ENCODE measurements around the gene ARHGAP15. TPM values are rescaled to one million over a fixed set of nuclear protein-coding genes. Genes with fewer than 3 reads are reported as not detected.

The ARHGAP15 gene
- total RNA-seq, 2 experiments from 2014 or later, result 72.1 to 98.4 TPM

DNA sequence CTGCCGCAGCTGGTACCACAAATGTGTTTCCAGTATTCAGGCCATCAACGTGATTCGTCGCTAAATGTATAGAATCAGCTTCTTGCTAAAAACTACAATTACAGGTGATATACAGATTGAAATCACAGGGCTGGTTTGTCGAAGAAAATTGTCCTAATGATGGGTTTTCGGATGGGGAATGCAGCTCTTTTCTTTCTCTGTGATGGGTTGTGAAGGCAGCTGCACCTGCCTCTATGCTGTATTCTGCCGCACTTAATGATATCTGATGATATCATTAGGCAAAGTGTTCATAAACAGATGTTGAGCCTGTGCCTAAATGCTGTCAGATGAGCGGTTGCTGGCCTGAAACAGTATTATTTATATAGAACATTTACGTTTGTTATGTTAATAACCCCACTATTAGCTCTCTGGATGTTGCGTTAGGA is 218.1 kb downstream of the ARHGAP15 start:
- BruUV-seq (replicated peaks), result no TSS peak
- TF ChIP-seq, protein P1, sequence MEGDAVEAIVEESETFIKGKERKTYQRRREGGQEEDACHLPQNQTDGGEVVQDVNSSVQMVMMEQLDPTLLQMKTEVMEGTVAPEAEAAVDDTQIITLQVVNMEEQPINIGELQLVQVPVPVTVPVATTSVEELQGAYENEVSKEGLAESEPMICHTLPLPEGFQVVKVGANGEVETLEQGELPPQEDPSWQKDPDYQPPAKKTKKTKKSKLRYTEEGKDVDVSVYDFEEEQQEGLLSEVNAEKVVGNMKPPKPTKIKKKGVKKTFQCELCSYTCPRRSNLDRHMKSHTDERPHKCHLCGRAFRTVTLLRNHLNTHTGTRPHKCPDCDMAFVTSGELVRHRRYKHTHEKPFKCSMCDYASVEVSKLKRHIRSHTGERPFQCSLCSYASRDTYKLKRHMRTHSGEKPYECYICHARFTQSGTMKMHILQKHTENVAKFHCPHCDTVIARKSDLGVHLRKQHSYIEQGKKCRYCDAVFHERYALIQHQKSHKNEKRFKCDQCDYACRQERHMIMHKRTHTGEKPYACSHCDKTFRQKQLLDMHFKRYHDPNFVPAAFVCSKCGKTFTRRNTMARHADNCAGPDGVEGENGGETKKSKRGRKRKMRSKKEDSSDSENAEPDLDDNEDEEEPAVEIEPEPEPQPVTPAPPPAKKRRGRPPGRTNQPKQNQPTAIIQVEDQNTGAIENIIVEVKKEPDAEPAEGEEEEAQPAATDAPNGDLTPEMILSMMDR (conservative IDR thresholded peaks at IDR 0.05; ENCODE audit: low read length), result no peak
- no peak for TF ChIP-seq EZH2phosphoT487 (IDR thresholded peaks at IDR 0.05; ENCODE audit: borderline replicate concordance, low read depth, low read length)
- no peak for DNase-seq (ENCODE audit: low spot score)
- intact Hi-C loops (cut with micrococcal nuclease; ENCODE audit: unreplicated experiment), result no loop called here
- no peaks in the 10 kb centered on the region for H3K4me1 ChIP-seq (ENCODE audit: insufficient read depth, low read length, poor library complexity, severe bottlenecking)
- ChIA-PET CTCF (ENCODE audit: unreplicated experiment) (no interaction called here), POLR2A (interaction anchor here (0.5 to 0.9 kb wide), 3 partner anchors 10 to 34 kb away, joined by 3 to 5 read pairs (median 3); no protein-coding TSS in a partner anchor)
- H3K4me2 ChIP-seq (ENCODE audit: low read length), result no peak overlapping the region
- no peaks in the 10 kb centered on the region for H3K36me3 ChIP-seq (ENCODE audit: insufficient read depth, low read length)
- H3K9me3 ChIP-seq (ENCODE audit: low read length), result no peaks in the 10 kb centered on the region
- H3K27ac ChIP-seq (ENCODE audit: low read depth, low read length, poor library complexity, severe bottlenecking), result no peak overlapping the region
- no peak overlapping the region for H3K4me3 ChIP-seq (ENCODE audit: low read depth, low read length, poor library complexity, severe bottlenecking)
- no peak overlapping the region for H2AFZ ChIP-seq (ENCODE audit: low read length)
- no peaks in the 10 kb centered on the region for H4K20me1 ChIP-seq (ENCODE audit: insufficient read depth, low read length)
- H3K9me2 ChIP-seq (ENCODE audit: insufficient read depth, low read length), result no peaks in the 10 kb centered on the region
- no peaks in the 10 kb centered on the region for H3K79me2 ChIP-seq (ENCODE audit: insufficient read depth, low read depth, low read length)

DNA sequence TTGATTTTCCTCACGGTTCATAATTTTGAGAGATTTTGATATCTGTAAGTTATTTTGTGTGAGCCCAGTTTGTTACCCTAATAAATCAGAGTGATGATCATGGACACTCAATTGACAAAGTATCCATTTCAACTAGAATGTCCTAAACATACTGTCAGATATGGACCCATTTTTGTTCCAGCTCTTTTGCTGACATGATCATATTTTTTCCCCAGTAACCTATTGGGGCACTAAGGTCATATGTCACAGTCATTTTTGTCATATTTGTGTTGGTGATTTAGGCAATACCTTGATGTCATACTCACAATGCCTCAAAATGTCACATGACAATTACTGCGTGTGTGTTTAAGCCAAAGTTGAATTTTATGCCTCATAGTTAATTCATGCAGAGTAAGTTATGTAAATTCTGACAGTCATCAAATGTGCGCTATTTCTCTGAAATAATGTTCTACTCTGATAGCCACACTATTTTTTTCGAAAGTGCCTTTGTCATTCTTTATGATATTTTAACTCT is 218.7 kb downstream of the ARHGAP15 start:
- H4K20me1 ChIP-seq (ENCODE audit: insufficient read depth, low read length), result no peaks in the 10 kb centered on the region
- no TSS peak for BruUV-seq (replicated peaks)
- POLR2A ChIA-PET, result no interaction called here
- no peak overlapping the region for H2AFZ ChIP-seq (ENCODE audit: low read length)
- H3K4me2 ChIP-seq (ENCODE audit: low read length), result no peak overlapping the region
- no peaks in the 10 kb centered on the region for H3K9me3 ChIP-seq (ENCODE audit: low read length)
- DNase-seq (ENCODE audit: low spot score), result no peak
- no peak overlapping the region for H3K27ac ChIP-seq (ENCODE audit: low read depth, low read length, poor library complexity, severe bottlenecking)
- no peaks in the 10 kb centered on the region for H3K4me1 ChIP-seq (ENCODE audit: insufficient read depth, low read length, poor library complexity, severe bottlenecking)
- no peak for TF ChIP-seq EZH2phosphoT487 (IDR thresholded peaks at IDR 0.05; ENCODE audit: borderline replicate concordance, low read depth, low read length)
- TF ChIP-seq, protein P1 (conservative IDR thresholded peaks at IDR 0.05; ENCODE audit: low read length), result no peak
- intact Hi-C loops (cut with micrococcal nuclease; ENCODE audit: unreplicated experiment), result no loop called here
- no peaks in the 10 kb centered on the region for H3K9me2 ChIP-seq (ENCODE audit: insufficient read depth, low read length)
- H3K36me3 ChIP-seq (ENCODE audit: insufficient read depth, low read length), result no peaks in the 10 kb centered on the region
- H3K79me2 ChIP-seq (ENCODE audit: insufficient read depth, low read depth, low read length), result no peaks in the 10 kb centered on the region
- no peak overlapping the region for H3K4me3 ChIP-seq (ENCODE audit: low read depth, low read length, poor library complexity, severe bottlenecking)
- CTCF ChIA-PET (ENCODE audit: unreplicated experiment), result no interaction called here

DNA sequence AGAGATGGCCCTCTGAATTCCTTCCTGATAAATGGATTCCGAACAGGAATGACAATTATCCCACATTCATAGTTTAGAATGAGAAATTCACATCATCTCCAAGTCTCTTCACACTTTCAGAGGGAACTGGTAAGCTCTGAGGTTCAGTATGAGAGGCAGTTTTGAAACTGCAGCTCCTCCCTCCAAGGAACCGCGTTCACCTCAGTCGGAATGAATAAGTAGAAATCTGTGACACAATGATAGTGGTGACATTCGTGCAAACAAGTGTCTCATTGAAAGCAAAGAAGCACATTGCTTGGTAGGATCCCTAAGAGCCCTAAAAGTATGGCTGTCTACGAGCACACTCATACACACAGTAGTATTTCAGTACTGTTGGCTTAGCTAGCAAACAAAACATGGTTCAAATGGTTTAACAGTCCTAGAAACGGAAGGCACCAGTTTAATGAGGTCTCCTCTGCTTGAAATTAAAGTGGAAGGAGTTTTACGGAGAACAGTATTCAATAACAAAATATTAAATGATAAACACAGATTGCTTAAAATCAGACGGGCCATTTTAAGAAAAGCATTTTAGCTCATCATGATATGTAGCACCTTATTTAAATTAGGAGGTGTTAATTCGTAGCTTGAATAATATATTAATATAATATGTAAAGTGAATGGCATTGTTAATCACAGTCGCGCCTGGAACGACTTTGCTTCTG is 225.0 kb downstream of the ARHGAP15 start:
- POLR2A ChIA-PET, result no interaction called here
- Histone ChIP-seq H2AFZ (ENCODE audit: low read length) (no peak overlapping the region), H3K36me3 (ENCODE audit: insufficient read depth, low read length) (no peaks in the 10 kb centered on the region), H3K9me2 (ENCODE audit: insufficient read depth, low read length) (no peaks in the 10 kb centered on the region), H3K9me3 (ENCODE audit: low read length) (no peaks in the 10 kb centered on the region), H3K4me2 (ENCODE audit: low read length) (no peak overlapping the region), H3K4me1 (ENCODE audit: insufficient read depth, low read length, poor library complexity, severe bottlenecking) (no peaks in the 10 kb centered on the region), H3K79me2 (ENCODE audit: insufficient read depth, low read depth, low read length) (no peaks in the 10 kb centered on the region), H3K4me3 (ENCODE audit: low read depth, low read length, poor library complexity, severe bottlenecking) (no peak overlapping the region), H4K20me1 (ENCODE audit: insufficient read depth, low read length) (no peaks in the 10 kb centered on the region), H3K27ac (ENCODE audit: low read depth, low read length, poor library complexity, severe bottlenecking) (no peak overlapping the region)
- no TSS peak for BruUV-seq (replicated peaks)
- no peak for DNase-seq (ENCODE audit: low spot score)
- TF ChIP-seq, protein P1 (conservative IDR thresholded peaks at IDR 0.05; ENCODE audit: low read length), result no peak
- no peak for TF ChIP-seq EZH2phosphoT487 (IDR thresholded peaks at IDR 0.05; ENCODE audit: borderline replicate concordance, low read depth, low read length)
- CTCF ChIA-PET (ENCODE audit: unreplicated experiment), result no interaction called here
- intact Hi-C loops (cut with micrococcal nuclease; ENCODE audit: unreplicated experiment), result no loop called here

All from OCI-LY7 (cell line).